GM23248 (cell line): ENCODE results near the gene IFNA1. TPM values are rescaled to one million over a fixed set of nuclear protein-coding genes. Genes with fewer than 3 reads are reported as not detected.

Experiments
- DNase-seq: peaks from one replicate; pipeline ENCODE4 v3.0.0-alpha.2; 2015
- H2AFZ ChIP-seq: fragments of 200-600 bp; sonication (generic); 2 replicates; pipeline ENCODE4 v1.6.1; 2016; ENCODE audit warnings: antibody characterized with exemption
- H3F3A ChIP-seq: fragments of 200-600 bp; sonication (generic); 2 replicates; pipeline ENCODE4 v1.6.1; 2016; ENCODE audit warnings: mild to moderate bottlenecking, antibody characterized with exemption, mixed run types; ENCODE audit not compliant: insufficient read depth
- H3K27ac ChIP-seq: fragments of 200-600 bp; sonication (generic); 2 replicates; pipeline ENCODE4 v1.5.1; 2016; ENCODE audit warnings: mild to moderate bottlenecking
- H3K27me3 ChIP-seq: fragments of 200-600 bp; sonication (generic); replicated peaks from 2 replicates; pipeline ENCODE4 v1.6.1; 2016; ENCODE audit warnings: mild to moderate bottlenecking; ENCODE audit not compliant: insufficient read depth
- H3K36me3 ChIP-seq: fragments of 200-600 bp; sonication (generic); 2 replicates; pipeline ENCODE4 v1.6.1; 2016; ENCODE audit warnings: low read depth, mild to moderate bottlenecking
- H3K4me1 ChIP-seq: fragments of 200-600 bp; sonication (generic); 2 replicates; pipeline ENCODE4 v1.6.1; 2016; ENCODE audit warnings: mild to moderate bottlenecking; ENCODE audit not compliant: insufficient read depth
- H3K4me2 ChIP-seq: fragments of 200-600 bp; sonication (generic); one replicate; pipeline ENCODE4 v1.6.1; 2016; ENCODE audit warnings: mild to moderate bottlenecking; ENCODE audit not compliant: unreplicated experiment
- H3K4me3 ChIP-seq: fragments of 200-600 bp; sonication (generic); 2 replicates; pipeline ENCODE4 v1.5.1; 2016; ENCODE audit warnings: mild to moderate bottlenecking
- H3K79me2 ChIP-seq: fragments of 200-600 bp; sonication (generic); 2 replicates; pipeline ENCODE4 v1.6.1; 2016; ENCODE audit warnings: mild to moderate bottlenecking; ENCODE audit not compliant: insufficient read depth
- H3K9ac ChIP-seq: fragments of 200-600 bp; sonication (generic); 2 replicates; pipeline ENCODE4 v1.6.1; 2016; ENCODE audit warnings: mild to moderate bottlenecking
- H3K9me2 ChIP-seq: fragments of 200-600 bp; sonication (generic); 2 replicates; pipeline ENCODE4 v1.6.1; 2016; ENCODE audit warnings: mixed run types, mild to moderate bottlenecking, moderate library complexity; ENCODE audit not compliant: insufficient read depth
- H3K9me3 ChIP-seq: fragments of 200-600 bp; sonication (generic); one replicate; pipeline ENCODE4 v1.6.1; 2017; ENCODE audit warnings: low read depth
- H4K20me1 ChIP-seq: fragments of 200-600 bp; sonication (generic); 2 replicates; pipeline ENCODE4 v1.6.0; 2016; ENCODE audit not compliant: insufficient read depth
- EZH2 ChIP-seq: fragments of 200-600 bp; sonication (generic); IDR thresholded peaks from 2 replicates; pipeline ENCODE4 v1.6.1; 2018; ENCODE audit warnings: antibody characterized with exemption, mild to moderate bottlenecking; ENCODE audit not compliant: insufficient read depth, poor library complexity, severe bottlenecking
- EZH2phosphoT487 ChIP-seq: fragments of 200-600 bp; sonication (generic); IDR thresholded peaks from 2 replicates; pipeline ENCODE4 v1.6.1; 2018; ENCODE audit warnings: antibody characterized with exemption, moderate library complexity, mild to moderate bottlenecking, low read depth; ENCODE audit not compliant: insufficient read depth
- WGBS, 2 experiments: methylation state at CpG; one replicate each; pipeline ENCODE4 v1.1.6; 2015 to 2017; ENCODE audit warnings: low lambda C conversion rate in 2 of 2, low coverage in 1 of 2; ENCODE audit errors: missing lambda C conversion rate in 2 of 2; 5-methylcytosine and 5-hydroxymethylcytosine counted together
- in situ Hi-C: fragments of 300-500 bp; cut with MboI; formaldehyde crosslinking; loops from 2 replicates; pipeline ENCODE4 v1.15.0; 2020
- polyA plus RNA-seq: library from polyadenylated mRNA; unstranded; fragments of >200 nt; fragmentation: Nextera tagmentation; extraction: Ambion mirVana; gene quantifications from 2 replicates; pipeline ENCODE4 v1.2.1, GENCODE V29; 2016
- total RNA-seq: library from RNA; depleted of rRNA; stranded (reverse); fragments of >200 nt; shearing (Covaris generic); gene quantifications from 2 replicates; pipeline ENCODE4 v1.2.3, GENCODE V29; 2014; rRNA removed

IFNA1 gene
- total and polyA plus RNA-seq, 2 experiments from 2014 or later = 1.6 TPM; not detected in 1

DNA sequence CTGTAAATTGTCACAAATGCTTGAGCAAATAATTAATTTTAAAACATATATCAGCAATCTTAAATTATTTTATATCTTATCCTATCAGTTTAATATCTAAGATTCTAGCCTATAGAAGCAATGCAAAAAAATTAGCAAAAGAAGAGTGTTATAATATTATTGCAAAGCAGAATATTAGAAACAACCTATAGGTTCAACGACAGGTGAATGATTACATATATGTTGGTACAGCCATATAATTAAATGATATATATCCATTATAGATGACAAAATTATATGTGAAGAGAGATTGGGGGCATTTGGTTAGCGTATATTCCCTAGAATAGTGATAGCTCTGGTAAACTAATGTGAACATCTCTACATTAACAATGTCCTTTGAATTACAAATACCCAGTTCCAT, 42.0 kb downstream of the IFNA1 start, which contains the start of gene IFNE:
TSS of gene IFNE (minus strand) at position 101 of the 400 bp plus-strand sequence. CDS start 619 bp downstream, outside the sequence.
- Histone ChIP-seq H3K4me3 (no peak within 1 kb of the TSS), H3K9me2 (no peaks in the 10 kb centered on the region; the same call in 1 of the 2 replicates), H3K36me3 (peaks cover 39% of the 10 kb centered on the region), H3K9me3 (no peaks in the 10 kb centered on the region), H3K9ac (no peak within 1 kb of the TSS), H3K4me2 (no peak within 1 kb of the TSS), H3K27ac (0 out of 2 replicates have a peak within 1 kb of the TSS, but pooled peaks have one; percentile 1), H3F3A (peaks cover 89% of the 10 kb centered on the region), H3K4me1 (peaks cover 10% of the 10 kb centered on the region), H2AFZ (no peak within 1 kb of the TSS), H4K20me1 (no peaks in the 10 kb centered on the region), H3K79me2 (peaks cover 56% of the 10 kb centered on the region), H3K27me3 (no peaks in the 10 kb centered on the region)
- 95 to 99% methylated on average over 2 of the region's 2 CpGs for WGBS, 2 experiments
- in situ Hi-C loops = no loop called here
- TF ChIP-seq EZH2phosphoT487 = no peak
- TF ChIP-seq EZH2 = no peak
- DNase-seq = no peak

Other genes starting within 250 kb of the IFNA1 start
- gene IFNA7, start 238.2 kb upstream of the IFNA1 start, total RNA-seq = not detected in 2 replicates
- gene IFNA7, start 238.2 kb upstream of the IFNA1 start, polyA plus RNA-seq = not detected in 2 replicates
- gene IFNA10, start 233.3 kb upstream of the IFNA1 start, total RNA-seq = not detected in 2 replicates
- gene IFNA10, start 233.3 kb upstream of the IFNA1 start, polyA plus RNA-seq = not detected in 2 replicates
- gene IFNA16, start 223.1 kb upstream of the IFNA1 start, total RNA-seq = not detected in 2 replicates
- gene IFNA16, start 223.1 kb upstream of the IFNA1 start, polyA plus RNA-seq = not detected in 2 replicates
- gene IFNA17, start 212.2 kb upstream of the IFNA1 start, total RNA-seq = not detected in 2 replicates
- gene IFNA17, start 212.2 kb upstream of the IFNA1 start, polyA plus RNA-seq = not detected in 2 replicates
- gene IFNA14, start 200.4 kb upstream of the IFNA1 start, total RNA-seq = not detected in 2 replicates
- gene IFNA14, start 200.4 kb upstream of the IFNA1 start, polyA plus RNA-seq = not detected in 2 replicates
- gene IFNA5, start 135.1 kb upstream of the IFNA1 start, total RNA-seq = not detected in 2 replicates
- gene IFNA5, start 135.1 kb upstream of the IFNA1 start, polyA plus RNA-seq = not detected in 2 replicates
- gene KLHL9, start 105.0 kb upstream of the IFNA1 start, total RNA-seq = 41.9 and 49.4 TPM in 2 replicates
- gene KLHL9, start 105.0 kb upstream of the IFNA1 start, polyA plus RNA-seq = 28.8 and 29.5 TPM in 2 replicates
- gene IFNA6, start 89.6 kb upstream of the IFNA1 start, total RNA-seq = not detected in 2 replicates
- not detected in 2 replicates for gene IFNA6, start 89.6 kb upstream of the IFNA1 start, polyA plus RNA-seq
- not detected in 2 replicates for gene IFNA13, start 72.4 kb upstream of the IFNA1 start, total RNA-seq
- not detected in 2 replicates for gene IFNA13, start 72.4 kb upstream of the IFNA1 start, polyA plus RNA-seq
- gene IFNA2, start 55.0 kb upstream of the IFNA1 start, total RNA-seq = not detected in 2 replicates
- not detected in 2 replicates for gene IFNA2, start 55.0 kb upstream of the IFNA1 start, polyA plus RNA-seq
- not detected in 2 replicates for gene IFNA8, start 31.3 kb upstream of the IFNA1 start, total RNA-seq
- gene IFNA8, start 31.3 kb upstream of the IFNA1 start, polyA plus RNA-seq = not detected in 2 replicates
- 1.8 TPM in 2 replicates for gene IFNE, start 41.9 kb downstream of the IFNA1 start, total RNA-seq
- 0.80 and 1.3 TPM in 2 replicates for gene IFNE, start 41.9 kb downstream of the IFNA1 start, polyA plus RNA-seq